ENCODE results near the gene SSR4.

The SSR4 gene

DNA sequence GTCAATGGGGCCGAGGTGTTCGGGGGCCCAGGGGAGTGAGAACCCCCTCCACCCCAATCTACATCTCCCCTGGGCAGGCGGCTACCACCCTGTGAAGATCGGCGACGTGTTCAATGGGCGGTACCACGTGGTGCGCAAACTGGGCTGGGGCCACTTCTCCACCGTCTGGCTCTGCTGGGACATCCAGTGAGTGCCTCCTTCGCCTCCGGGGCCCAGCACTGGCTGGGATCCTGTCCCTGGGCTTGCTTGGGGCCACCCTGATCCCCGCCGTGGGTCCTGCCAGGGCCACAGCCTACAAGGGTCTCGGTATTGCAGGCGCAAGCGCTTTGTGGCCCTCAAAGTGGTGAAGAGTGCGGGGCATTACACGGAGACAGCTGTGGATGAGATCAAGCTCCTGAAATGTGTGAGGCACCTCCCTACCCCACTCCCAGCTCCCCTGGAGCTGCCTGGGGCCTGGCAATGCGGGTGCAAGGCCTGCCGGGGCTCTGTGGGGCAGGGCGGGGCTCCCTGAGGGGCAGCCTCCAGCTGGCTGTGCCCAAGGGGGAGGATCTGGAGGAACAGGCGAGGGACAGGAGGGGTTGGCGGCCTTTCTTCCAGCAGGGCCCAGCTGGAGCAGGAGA lies 12.9 kb upstream of the SSR4 start:
- DNase-seq (ENCODE audit: low spot score) = no peak

DNA sequence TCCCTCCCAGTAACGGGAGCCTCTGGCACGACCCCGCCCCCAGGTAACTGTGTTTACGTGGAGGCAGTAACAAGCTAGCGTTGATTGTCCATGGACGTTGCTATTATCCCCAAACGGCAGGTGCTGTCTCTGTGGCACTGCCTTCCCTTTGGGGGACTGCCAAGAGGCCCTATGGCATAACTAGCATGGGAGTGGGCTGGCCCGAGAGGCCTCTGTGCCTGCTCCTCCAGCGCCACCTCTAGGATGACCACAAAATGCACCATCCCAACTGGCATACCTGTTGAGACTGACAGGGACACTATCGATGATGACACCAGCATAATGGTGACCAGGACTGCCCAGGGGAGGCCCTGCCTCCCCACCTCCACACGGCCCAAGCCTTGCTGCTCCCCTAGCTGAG lies 12.2 kb upstream of the SSR4 start:
- DNase-seq (ENCODE audit: low spot score) = no peak

DNA sequence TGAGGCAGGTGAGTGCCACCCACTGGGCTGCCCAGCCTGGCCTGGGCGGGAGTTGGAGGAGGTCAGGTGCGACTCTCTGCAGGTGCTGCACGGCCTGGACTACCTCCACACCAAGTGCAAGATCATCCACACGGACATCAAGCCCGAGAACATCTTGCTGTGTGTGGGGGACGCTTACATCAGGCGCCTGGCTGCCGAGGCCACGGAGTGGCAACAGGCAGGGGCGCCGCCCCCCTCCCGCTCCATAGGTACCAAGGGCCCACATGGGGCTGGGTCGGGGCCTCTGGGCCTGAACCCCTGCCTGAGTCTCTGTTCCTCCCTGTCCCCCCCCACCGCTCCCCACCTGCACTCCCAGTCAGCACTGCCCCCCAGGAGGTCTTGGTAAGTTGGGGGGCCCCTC lies 11.6 kb upstream of the SSR4 start:
- DNase-seq (ENCODE audit: low spot score) = no peak

DNA sequence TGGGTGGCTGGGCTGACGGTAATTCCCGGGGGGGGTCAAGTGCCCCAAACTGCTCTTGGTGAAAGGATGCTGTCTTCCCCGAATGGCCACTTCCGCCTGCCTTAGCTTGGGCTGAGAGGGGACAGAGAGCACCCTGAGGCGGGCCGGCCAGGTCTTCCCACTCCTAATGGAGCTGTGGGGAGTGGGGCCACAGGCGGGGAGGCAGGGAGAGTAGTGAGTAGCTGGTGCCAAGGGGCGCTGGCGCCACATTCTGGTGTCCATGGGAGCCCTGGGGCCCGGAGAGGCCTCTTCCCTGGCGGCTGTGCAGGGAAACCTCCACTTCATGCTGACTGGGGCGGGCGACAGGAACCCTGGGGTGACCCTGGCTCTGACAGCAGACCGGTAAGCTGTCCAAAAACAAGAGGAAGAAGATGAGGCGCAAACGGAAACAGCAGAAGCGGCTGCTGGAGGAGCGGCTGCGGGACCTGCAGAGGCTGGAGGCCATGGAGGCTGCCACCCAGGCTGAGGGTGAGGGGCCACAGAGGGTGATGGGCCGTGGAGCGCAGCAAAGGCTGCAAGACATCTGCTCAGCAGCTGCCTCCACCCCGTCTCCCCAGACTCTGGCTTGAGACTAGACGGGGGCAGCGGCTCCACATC lies 11.0 kb upstream of the SSR4 start:
- no peak for DNase-seq (ENCODE audit: low spot score)

DNA sequence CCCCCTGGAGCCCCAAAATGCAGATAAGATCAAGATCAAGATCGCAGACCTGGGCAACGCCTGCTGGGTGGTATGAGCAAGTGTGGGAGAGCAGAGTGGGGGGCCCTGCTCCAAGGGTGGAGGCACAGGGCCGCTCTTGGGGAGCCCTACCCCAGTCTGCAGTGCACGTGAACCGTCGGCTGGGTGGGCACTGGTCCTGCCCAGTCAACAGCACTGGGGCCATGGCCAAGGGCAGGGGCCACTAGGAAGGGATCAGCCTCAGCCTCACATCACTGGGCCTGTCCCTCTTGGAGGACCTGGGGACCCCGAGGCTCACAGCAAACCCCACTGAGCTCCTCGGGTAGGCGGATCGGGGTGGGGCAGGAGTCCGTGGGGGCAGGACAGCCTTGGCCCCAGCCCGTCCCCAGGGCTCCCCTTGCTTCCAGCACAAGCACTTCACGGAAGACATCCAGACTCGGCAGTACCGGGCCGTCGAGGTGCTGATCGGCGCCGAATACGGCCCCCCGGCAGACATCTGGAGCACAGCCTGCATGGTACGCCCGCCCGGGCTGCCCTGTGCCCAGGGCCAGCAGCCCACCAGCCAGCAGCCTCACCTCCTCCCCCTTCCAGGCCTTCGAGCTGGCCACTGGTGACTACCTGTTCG lies 10.0 kb upstream of the SSR4 start:
- no peak for DNase-seq (ENCODE audit: low spot score)

DNA sequence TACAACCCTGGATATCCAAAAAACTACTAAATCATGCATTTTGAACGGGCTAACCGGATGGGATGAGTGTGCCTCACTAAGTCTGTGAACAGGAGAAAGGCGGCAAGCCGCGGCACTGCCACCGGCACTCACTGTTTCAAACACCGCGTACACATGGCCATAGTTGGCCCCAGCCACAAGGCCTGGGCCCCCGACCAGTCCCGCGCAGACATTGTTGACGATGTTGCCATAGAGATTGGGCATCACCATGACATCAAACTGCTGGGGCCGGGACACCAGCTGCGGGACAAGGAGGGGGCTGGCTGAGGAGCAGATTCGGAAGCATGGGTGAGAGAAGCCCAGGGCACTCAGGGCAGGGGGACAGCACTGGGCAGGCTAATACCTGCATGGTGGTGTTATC lies 7.8 kb upstream of the SSR4 start:
- no peak for DNase-seq (ENCODE audit: low spot score)

DNA sequence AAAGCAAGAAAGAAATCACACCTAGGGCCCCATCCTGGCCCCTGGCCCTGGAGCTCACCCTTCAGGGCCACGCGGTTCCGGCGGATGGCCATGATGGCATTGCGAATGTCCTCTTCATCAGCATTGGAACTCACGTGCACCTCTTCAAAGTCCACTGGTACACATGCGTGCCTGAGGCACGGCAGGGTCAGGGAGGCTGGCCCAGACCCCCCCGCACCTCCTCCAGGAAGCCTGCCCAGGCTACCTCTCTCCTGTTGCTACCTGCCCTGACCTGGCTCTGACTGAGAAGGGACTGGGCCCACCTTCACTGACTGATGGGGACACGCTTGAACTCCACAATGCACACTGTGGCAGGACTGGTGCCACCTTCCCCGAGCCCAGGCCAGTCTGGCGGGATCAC lies 4.8 kb upstream of the SSR4 start:
- DNase-seq (ENCODE audit: low spot score) = no peak

DNA sequence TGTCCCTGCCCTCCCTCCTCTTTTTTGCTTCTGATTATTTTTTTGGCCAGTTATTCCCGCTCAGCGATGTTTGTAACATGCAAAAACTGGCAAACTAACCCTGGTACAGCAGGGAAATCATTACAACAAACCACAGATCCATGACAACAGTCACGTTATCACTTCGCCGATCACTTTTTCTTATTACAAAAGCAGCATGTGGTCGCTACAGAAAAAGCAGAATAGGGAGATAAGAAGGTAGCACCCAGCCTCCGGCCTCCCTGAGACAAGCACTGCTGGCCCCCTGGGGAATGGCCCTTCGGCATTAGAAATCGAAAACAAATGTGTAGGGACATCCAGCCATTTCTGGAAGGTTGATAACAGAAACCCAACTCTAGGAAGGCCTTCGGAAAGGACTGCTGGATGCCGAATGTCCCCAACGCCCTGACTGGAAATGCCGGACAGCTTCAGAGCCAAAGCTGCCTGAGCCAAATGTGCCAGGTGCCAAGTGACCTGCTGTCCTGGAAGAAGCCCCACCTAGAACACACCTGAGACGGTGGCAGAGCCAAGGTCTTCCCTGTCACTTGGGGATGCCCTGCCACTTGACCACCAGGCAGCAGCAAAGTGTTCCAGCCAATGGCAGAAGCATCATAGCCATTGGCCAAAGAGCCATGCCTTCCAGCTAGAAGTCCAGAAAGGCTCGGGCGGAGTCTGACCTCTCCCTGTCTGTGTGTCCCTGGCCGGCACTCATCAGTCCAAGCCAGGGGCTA lies 3.2 kb upstream of the SSR4 start:
- DNase-seq (ENCODE audit: low spot score) = no peak

DNA sequence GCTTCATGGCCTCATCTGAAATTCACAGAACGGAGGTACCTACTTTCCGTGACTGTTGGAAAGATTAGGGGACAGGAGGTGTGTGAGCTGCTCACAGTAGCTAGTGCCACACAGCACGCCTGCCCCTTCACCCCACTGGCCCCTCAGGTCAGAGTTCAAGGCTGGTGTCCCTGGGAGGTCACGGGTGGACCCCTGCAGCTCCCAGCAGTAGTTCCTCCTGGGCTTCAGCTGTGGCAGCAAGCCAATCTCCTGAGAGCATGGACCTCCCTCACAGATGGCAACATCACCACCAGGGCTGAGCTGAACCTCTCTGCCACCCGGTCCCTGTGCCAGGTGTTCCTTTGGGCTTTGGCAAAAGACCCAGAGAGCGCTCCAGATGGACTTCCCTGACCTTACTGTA lies 2.1 kb upstream of the SSR4 start:
- no peak for DNase-seq (ENCODE audit: low spot score)

DNA sequence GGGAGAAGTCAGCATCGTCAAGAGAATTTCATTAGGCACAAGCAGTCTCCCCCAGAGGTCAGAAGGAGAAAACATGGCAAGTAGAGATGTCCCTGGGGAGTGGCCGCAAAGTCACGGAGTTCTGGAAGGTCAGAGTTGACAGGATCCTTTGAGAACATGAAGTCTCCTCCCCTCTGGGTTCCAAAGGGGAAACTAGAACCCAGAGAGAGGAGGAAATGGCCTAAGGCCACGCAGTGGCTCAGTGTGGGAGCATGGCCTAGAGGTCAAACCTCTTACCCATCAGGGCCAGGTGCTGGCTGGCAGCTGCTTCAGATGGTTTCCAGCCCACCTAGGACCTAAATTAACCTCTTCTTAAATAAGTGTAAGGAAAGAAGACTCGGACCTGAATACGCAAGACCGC lies 1.2 kb upstream of the SSR4 start:
- DNase-seq (ENCODE audit: low spot score) = peak; percentile 4

DNA sequence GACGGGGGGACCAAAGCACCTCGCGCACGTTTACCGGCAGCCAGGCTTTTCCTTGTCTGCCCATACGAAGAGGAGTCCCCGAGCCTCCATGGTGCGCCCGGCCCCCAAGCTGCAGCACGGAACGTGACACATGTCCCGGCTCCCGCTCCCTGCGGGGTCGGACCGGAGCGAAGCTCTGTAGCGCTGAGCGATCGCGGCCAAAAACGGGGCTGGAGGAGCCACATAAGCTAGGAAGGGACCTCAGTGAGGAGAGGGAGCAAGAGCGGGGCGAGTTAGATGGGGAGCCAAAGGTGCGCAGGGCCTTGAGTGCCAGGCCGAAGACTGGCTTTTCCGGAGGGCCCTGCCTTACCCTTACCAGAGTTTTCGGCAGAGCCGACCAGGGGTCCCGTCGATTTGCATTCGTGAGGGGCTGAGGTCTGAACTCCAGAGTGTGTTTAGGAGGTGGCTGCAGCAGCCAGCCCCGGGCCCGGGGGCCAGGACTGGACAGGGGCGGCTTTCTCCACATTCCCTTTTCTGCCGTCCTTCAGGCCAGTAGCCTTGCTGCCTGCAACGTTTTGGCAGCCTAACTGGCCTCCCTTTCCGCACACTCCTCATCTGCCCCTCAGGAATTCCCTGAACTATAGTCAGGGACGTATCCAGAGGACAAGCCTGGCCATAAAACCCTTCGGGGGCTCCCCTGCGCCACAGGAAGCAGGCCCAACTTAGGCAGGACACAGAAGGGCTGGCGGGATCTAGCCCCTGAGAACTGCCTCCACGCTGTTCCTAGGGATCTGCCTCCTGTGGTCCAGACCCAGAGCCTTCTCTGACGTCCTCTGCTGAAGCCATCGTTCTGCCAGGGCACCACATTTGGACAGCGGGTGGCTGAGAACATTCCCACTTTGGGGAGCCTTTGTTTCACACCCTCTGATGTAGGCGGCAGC lies 689 bp downstream of the SSR4 start:
- peak; percentile 5 for DNase-seq (ENCODE audit: low spot score)

DNA sequence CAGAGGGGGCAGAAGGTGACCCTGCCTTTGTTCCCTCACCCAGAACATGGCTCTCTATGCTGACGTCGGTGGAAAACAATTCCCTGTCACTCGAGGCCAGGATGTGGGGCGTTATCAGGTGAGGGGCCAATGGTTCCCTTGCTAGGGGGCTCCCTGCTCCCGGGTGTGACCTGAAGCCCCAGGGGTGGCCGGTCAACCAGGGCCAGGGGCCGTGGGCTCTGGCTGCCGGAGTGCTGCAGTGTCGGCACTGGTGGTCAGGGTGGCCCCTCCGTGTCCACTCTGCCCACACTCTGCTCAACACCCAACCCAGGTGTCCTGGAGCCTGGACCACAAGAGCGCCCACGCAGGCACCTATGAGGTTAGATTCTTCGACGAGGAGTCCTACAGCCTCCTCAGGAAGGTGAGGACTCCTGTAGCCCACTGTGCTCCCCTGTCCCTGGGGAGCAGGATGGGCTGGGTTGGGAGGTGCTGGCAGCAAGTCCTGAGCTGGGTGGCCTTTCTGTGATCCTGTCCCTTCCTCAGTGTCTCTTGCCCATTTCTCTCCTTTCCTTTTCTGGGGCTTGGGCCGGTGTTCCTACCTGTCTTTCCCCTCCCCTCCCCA lies 3.0 kb downstream of the SSR4 start:
- DNase-seq (ENCODE audit: low spot score) = no peak

DNA sequence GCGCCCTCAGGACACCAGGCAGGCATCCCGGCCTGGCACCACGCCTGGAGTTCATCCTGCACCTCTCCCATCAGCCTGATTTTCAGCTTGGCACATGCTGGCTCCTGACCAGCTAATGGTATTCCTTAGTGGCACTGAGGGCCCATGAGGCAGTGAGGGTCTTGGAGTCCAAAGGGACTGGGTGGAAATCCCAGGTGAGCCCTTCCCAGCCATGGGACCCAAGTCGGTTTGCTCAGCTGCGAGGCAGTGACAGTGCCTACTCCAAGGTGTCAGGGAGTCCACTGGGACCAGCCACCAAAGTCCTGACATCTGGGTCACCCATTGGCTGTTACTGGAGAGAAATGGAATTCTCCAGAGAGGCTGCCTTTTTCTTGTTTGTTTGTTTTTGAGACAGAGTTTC lies 4.9 kb downstream of the SSR4 start:
- DNase-seq (ENCODE audit: low spot score) = no peak

DNA sequence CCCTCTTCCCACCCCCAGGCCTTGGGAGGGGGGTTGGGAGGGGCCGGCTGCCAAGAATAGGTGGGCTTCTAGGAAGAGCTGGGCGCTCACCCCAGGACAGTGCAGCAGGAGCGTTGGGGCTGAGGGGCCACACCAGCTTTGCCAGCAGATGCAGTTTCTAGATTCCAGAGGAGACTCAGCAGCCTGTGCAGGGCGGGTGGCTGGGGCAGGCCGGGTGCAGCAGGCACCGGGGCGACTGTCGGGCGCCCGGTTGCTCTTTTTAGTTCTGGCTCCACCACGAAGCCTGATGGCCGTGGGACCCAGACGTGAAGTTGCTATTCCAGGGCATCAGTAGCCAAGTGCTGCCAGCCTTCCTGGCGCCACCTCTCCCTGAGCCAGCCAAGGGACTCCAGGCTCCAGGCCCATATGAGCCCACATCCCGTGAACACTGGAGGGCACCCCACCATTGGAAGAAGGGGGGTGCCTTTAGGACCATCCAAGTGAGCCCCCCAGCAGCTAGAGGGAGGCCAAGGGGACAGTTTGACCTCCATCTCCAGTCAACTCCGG lies 5.8 kb downstream of the SSR4 start:
- DNase-seq (ENCODE audit: low spot score) = no peak

DNA sequence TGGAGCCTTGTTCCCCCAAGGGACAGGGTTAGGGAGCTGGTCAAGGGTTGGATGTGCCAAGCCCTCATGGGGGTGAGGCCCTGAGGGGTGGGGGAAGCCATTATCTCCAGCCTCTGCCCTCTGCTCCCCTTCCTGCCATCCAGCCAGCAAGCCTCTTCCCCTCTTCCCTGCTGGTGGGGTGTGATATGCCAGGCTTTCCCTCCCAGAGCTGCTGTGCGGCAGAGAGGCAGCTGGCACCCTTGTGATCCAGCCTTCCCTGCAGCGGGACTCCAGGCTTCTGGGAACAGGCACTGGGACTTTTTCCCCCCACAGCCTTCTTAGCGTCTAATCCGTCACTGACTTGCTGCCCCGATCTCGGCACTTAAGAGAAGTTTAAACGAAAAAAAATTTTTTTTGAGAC lies 6.3 kb downstream of the SSR4 start:
- DNase-seq (ENCODE audit: low spot score) = no peak

DNA sequence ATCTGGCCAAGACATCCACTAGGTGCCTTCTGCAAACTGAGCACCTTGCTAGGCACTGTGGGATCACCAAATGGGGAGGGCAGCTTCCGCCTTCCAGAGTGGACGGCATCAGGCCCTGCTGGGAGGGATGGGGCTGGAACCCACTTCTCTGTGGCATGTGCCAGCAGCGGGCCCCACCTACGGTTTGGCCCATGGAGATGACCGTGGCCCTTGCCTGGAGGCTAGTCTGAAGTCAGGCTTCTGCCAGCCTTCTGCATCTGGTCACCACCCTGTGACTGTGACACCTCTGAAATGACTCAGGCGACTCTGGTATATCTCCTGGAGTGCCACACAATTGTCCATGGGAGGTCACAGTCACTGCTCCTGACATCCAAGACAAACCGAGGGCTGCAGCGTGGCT lies 7.2 kb downstream of the SSR4 start:
- no peak for DNase-seq (ENCODE audit: low spot score)

DNA sequence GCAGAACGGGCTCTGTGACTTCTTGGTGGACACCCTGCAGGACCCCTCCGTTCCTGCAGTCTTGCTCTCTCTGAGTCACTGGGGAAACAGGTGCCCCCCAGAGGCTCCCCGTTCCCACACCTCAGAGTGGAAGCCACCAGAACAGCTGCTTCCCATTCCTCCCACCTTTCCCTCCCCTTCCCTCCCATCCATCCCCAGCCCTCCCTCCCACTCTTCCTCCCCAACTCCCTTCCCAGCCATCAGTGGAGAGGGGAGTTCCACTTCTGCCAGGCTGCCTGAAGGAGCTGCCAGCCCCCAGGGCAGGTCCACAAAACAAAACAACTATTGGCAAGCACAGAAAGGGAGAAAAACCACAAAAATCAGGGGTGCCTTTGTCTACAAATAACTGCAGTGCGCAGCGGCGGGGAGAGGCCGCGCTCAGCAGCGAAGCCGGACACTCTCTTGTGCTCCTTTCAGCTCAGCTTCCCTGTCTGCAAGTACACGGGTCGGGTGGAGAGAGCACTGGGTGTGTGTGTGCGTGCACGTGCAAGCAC lies 8.1 kb downstream of the SSR4 start:
- no peak for DNase-seq (ENCODE audit: low spot score)

DNA sequence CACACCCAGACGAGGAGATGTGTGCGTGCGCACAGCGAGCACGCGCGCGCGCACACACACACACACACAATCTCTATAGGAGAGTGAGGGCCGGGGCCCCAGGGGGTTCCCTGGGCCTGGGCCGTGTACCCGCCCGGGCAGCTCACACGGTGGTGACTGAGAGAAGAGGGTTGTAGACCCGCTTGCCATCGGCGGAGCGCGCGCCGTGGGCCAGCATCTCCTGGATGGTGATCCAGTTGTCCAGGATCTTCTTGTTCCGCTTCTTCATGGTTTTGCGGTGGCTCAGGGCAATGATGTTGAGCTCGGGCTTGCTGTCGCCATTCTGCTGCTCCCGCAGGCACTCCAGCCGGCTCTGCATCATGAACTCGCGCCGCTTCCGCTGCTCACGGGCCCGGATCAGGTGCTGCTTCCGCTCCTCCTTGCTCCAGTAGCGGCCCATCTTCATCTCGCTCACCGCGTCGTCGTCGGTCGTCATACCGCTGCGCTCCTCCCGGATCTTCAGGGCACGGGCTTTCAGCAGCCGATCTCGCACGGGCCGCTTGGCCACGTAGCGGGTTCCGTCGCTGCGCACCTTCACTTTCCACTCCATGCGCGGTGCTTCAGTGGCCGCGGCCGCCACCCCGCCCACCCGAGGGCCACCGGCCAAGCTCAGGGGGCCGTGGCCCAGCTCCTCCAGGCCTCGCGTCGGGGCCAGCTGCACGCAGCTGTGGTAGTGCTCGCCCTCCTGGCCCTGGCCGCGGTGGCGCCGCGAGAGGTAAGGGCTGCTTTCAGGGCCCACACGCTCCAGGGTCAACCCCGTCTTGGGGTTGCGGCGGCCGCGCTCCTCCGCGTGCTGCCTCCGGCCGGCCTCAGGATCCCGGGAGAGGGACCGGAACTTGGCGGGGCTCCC lies 9.0 kb downstream of the SSR4 start:
- no peak for DNase-seq (ENCODE audit: low spot score)

DNA sequence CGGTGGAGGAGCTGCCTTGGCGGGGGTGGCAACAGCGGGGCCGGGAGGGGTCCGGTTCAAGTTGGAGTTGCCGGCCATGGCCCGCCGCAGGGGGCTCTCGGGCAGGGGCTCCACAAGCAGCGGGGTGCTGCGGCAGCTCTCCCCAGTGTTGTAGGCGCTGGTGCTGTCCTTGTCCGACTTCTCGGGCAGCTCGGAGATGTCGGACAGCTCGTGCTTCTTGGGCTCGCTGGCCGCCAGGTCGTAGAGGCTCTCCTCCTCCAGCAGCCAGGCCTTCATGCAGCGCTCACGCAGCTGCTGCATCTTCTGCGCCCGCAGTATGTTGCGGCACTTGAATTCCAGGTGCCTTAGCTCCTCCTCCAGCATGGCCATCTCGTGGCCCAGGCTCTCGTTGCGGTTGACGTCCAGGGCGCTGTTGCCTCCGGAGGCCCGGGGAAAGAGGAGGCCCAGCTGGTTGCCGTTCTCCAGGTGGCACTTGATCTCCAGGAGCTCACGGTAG lies 9.7 kb downstream of the SSR4 start:
- no peak for DNase-seq (ENCODE audit: low spot score)

DNA sequence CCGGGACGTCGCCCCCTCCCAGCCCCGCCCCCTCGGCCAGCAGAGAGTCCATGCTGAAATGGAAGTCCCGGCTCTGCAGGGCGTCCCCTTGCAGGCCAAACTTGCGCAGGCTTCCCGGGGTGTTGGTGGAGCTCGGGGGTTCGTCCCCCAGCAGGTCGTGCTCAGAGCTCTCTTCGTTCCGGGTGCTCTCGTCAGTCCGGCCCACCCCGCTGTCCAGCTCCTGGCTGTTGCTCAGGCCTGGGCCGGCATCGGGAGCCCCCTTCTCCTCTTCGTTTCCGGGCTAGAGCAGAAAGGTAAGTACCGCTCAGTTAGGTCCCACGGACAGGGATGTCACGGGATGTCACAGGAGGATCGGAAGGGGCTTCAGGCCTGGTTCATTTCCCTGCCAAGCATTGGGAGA lies 10.2 kb downstream of the SSR4 start:
- DNase-seq (ENCODE audit: low spot score) = no peak

Data from hematopoietic multipotent progenitor cell treated with erythropoietin and hydrocortisone succinate and interleukin-3 and kit ligand, for 15 days (in vitro differentiated cells).